ENCODE results near the gene SEMA3A.
A peak's percentile ranks its signal among the peaks of the same experiment; 100 is the strongest.

SEMA3A gene

DNA sequence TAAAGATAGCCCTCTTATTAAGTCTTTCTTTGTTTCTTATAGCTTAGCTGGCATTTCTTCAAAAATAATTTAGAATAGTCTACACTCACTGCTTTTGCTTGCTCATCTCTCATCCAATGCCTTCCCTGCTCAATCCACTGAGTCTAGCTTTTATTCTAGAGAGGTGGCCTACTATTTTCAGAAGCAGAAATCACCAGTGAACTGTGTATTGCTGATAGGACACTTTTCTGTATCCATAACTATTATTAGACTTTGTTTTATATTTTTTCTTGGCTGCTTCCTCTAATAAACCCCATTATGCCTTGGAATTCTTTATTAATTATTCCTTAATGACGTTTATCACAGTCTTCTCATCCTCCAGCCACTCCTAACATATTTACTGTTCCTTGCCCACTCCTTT is 206.8 kb downstream of the SEMA3A start:
- no peak for DNase-seq

DNA sequence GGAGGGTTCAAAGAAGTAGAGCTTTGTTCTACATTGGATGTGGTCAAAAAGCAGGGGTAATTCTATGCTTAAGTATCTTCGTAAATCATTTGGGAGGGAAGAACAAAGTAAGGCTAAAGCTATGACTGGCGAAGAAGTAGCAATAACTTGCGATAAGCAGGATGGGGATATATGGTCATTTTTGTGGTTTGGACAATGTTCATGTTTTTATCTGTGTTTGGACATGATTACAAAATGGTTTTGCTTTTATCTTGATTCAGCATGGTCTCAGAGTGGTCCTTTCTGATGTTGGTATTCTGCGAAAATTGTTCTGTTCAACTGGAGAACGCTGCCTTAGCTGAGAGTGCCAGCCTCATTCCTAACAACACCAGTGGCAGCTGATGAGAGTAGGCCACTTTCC is 208.8 kb downstream of the SEMA3A start:
- DNase-seq, result no peak

DNA sequence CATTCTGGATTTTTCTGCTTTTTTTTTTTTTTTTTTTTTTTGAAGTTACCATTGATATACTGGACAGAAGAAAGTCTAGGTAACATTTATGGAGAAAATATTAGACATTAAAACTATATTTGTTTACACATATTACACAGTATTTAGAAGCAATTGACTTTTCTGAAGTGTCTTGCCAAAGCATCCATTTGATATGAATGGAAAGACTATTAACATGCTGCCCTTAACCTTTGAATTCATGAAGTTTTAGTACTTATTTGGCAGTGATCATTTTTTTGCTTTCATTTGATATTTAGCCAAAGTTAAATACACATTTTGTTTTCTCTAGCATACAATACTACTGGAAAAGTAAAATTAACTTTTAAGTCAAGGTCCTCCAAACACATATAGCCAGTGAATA is 210.0 kb downstream of the SEMA3A start:
- no peak for DNase-seq

DNA sequence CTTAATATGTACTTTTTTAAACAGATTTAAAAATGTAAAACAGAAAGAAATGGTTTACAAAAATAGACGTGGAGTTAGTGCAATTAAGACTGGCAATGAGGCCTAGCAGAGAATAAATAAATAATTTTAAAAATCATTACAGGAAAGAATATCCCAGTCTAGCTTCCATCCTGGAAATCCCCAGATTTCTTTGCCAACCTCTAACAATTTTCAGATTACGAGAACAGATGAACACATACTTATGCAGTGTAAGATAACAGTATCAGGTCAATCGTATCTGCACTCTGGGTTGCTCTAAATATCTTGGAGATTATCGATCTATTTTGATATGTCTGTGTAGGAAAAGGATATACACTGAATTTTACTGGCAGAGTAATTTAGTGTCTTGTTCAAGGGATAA is 210.5 kb downstream of the SEMA3A start:
- DNase-seq, result no peak

DNA sequence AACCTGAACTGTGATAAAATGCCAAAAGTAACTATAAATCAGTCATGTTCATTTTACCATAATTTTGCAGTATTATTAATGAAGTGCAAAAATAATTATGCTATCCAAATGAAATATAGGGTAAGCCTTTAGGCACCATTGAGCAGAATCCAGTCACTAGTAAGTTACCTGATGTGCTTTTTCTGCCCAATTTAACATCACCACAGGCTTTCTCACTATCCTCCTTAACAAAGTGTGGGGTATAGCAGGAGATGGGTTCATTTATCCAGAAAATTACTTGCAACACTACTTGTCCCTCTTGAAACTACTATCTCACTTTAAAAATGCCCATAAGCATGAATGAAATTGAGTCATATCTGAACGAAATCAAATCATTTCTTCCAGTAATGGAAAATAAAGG is 211.0 kb downstream of the SEMA3A start:
- DNase-seq, result no peak

DNA sequence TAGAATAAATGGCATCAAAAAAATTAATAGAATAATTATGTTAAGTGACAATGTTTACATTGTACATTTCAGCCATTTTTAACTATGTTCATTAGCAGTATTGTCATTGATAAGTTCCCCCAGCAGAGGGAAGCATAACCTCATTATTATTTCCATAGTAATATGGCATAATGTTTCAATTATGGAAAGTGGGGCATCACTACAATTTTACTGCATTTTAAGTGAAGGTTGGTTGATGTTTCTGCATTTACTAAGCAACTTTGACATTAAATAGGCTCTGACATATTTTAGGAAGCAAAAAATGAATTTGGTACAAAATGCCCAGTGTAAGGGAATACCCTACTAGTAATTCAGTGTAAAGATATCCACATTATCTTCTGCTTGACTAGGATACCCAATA is 218.3 kb downstream of the SEMA3A start:
- DNase-seq, result peak; percentile 50

DNA sequence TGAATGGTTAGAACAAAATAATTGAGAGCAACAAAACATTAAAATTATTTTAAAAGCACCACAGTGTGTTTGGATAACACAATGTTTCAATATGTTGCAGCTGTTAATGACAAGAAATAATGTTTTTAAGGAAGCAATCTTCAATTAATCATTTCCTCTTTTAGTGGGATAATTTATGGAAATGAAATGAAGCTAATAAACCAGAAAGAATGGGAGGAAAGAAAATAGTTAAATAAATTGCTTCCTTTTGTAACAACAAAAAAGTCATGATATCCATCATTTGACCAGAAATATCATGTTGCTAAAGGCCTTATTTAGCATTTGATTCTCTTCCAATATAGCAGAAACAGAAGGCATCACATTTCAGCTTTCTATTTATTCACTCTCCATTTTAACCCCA is 224.5 kb downstream of the SEMA3A start:
- DNase-seq, result no peak

DNA sequence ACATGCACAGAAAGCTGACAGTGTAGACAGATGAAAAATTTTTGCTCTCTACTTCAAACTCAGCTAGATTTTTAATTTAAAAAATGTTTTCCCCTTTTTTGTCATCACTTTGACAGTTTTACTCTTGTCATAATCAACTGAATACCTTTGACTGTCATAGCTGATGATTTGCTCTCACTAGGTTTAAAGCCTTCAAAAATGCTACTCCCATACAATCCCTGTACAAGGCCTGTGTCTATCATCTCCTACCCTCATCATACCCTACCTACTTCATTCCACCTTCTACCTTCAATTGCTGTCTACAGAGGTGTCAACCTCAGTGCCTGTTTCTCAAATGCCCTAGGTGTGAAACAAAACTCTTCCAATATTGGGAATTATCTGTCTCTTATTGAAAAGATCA is 230.3 kb downstream of the SEMA3A start:
- DNase-seq, result no peak

DNA sequence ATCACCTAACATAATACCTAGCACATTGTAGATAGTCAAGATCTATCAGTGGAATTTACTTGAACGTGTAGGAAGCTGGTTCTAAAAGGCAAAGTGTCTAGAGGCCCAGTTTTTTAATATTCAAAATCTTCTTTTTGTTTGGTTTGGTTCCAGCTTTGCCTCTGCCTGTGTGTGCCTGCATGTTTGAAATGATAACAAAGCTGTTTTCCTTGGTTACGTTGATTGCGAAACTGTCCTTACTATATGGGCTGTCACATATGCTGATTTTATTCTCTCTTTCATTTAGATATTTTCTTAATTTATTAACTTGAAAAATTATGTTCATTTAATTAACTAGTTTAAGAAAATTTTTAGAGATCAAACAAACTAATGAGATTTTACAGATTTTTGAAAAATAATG is 237.3 kb downstream of the SEMA3A start:
- DNase-seq, result no peak

DNA sequence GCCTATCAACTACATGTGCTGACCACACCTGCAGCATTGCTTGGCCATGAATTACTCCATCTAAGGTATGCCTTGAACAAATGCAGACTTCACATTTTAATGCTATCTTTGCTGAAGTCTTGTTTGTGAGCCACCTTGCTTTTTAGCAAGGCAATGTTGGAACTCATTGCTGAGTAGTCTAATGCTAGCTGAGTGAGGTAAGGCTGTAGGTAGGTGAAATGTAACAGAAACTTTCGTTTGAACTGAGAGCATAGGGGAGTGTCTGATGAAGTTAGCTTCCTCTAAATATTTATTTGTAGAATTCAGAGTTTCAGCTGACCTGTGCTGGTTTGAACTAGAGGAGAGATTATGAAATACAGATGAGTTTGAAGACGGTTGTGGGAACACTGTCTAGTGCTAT is 238.5 kb downstream of the SEMA3A start:
- DNase-seq, result no peak

DNA sequence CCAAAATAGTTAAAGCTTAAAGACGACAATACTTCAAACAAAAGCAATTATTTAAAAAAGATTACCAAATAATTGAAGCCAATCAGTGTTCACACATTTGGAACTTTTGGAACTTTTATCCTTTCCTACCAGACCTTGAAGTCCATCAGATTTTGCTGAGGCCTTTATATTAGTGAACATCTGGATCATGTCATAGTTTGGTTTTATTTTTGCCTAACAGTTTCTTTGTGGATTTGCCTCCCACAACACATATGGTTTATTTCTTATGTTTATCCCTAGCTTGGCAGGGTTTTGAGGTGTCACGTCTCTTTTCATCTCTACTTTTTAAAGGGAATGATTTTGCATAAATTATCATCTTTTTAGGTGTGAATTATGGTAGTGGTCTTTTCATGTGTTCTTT is 242.4 kb downstream of the SEMA3A start:
- DNase-seq, result no peak

DNA sequence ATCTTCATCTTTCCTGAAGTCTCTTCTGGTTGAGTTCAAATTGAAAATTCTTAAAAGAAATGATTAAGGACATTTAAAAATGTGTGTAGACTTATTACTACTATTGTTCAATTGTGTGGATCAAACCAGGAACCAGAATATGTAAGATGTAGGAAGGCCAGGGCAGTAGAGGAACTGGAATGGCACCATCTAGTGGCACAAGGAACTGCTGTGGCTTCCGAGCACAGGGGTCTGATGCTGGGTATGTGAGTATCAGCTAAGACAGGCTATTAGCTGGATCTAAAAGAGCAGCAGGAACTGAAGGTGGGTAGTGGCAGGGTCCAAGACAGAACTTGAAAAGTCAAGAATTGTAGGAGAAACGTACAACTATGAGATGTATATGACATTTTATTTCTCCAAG is 247.3 kb downstream of the SEMA3A start:
- peak; percentile 49 for DNase-seq

DNA sequence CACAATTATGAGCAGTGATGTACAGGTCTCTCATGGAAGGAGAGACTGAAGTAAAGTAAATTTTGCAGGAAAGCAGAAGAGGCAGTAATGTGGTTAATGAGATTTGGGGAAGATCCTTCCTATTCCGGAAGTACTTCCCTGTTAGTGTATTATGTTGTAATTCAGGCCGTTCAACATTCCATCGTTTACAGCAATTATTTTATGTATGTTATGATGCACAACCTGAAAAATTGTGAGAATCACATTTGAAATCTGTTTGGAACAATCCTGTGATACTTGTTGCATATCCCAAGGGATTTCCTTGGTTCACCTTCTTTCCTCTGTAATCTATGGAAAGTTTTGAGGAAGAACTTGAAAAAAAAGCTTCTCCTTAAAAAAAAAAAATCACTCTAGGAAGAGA is 247.8 kb downstream of the SEMA3A start:
- DNase-seq, result no peak

DNA sequence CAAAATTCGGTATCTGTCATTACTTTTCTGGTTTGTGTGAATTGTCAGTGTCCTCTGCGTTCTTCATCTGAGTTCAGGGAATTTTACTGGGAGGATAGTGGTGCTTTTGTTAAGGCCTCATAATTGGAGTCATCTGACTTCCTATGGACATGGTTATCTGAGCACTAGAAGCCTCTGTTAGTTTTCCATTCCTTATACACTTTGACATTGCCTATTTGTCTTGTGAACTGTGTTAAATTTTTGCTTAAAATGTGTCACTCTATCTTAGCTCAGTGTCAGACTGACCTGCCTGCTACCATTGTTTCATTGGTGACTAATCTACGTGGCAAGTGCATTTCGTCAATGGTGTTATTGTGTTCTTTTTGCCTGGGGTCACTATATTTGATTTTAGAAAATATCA is 253.3 kb downstream of the SEMA3A start:
- no peak for DNase-seq

DNA sequence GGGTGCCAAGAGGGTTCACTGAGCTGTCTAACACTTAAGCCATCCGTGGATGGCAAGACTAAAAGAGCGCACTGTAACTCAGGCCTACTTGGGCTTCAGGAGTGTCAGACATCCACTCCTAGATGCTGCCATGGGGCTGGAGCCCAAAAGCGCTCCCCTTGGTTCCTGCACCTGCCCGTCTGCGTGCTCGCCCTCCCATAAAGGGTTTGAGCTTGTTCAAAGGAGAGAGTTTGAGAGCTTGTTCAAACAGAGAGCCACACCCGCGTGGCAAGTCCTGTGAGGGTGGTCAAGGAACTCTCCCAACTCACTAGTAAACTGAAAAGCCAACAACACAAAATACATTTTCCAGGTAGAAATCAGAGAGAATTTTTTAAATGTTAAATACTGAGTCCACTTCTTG is 256.7 kb downstream of the SEMA3A start:
- no peak for DNase-seq

DNA sequence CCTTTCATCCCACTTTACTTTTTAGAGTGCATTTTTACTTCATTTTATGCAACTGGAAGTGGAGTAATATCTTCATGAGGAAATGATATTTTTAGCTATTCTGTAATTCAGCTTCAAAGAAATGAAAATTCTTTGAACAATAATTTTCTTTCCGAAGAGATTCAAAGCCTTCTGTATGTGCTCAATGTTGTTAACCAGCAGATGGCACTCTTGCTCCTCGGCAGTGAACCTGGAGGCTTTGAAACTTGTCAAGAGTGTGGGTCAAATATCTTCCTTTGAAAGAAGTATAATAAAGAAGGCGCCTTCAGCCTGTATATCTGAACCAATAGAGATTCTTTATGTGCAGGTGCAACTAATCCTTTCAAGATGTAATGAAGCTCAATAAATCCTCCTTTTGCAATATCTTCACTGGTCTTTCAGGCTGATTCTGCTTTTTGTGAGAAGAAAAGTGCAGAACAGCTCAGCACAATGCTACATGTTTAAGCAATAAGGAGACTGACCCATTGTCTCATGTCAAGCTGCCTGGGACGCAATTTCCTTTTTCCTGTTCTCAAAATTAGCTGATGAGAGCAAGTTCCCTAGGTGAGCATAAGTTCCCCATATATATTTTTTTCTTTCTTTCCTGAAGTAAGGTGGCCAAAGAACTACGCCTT is 258.4 kb downstream of the SEMA3A start:
- DNase-seq, result peak; percentile 77

DNA sequence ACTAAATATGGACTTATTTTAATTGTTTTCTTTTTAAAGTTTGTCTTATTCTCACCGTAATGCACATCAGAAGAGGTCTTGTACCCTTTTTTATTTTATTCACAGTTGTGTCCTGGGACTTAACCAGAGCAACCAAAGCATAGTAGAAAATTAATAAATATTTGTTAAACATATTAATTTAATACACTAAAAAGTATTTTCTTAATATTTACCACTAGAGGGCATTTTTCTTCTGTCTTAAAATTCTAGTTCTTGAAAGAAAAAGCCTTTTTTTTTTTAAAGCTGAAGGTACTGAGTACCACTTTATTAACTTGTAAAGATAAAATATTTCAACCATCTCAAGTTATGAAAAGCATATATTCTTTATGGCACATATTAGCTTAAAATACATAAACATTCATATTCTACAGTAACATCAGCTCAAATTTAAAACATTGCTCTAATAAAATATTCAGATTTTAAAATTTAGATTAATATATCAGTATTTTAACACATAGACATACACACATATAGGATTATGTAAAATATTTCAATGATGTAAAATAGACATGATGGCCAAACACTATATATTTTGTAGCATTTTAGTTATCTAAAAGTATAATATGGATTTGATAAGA is 260.4 kb downstream of the SEMA3A start:
- no peak for DNase-seq

DNA sequence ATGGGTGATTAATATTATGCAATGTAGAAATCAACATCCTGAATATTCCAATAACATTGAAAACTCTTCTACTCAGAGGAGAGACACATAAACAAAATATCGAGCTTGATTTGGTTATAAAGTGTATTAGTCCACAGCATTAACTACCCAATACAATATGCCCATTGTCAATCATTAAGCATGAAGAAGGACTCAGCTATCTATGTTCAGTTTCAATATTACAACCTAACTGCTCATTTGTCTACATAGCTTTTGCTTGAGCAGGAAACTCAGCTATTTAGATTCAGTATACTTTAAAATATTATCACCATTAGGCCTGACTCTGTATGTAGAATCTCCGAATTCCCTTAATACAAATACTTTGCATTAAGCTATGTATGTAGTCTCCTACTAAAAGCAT is 262.6 kb downstream of the SEMA3A start:
- no peak for DNase-seq

DNA sequence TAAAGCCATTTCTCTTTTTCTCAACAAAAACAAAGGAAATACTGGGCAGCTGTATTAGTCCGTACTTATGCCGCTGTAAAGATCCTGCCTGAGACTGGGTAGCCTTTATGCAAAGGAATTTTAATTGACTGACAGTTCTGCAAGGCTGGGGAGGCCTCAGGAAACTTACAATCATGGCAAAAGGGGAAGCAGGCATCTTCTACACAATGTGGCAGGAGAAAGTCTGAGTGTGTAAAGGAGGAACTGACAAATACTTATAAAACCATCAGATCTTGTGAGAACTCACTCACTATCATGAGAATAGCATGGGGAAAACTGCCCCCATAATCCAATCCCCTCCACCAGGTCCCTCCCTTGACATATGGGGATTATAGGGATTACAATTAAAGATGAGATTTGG is 264.3 kb downstream of the SEMA3A start:
- DNase-seq, result no peak

DNA sequence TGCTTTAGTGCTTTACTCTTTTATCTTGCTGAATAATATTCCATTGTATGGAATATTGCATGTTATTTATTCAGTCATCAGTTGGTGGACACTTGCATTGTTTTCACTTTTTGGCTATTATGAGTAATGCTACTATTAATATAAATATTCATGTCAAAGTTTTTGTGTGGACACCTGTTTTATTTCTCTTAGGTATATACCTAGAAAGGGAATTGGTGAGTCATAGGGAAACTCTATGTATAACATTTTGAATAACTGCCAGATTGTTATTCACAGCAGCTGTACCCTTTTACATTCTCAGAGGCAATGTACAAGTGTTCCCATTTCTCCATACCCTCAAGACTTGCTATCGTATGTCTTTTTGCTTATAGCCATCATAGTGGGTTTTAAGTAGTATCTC is 268.7 kb downstream of the SEMA3A start:
- no peak for DNase-seq

DNA sequence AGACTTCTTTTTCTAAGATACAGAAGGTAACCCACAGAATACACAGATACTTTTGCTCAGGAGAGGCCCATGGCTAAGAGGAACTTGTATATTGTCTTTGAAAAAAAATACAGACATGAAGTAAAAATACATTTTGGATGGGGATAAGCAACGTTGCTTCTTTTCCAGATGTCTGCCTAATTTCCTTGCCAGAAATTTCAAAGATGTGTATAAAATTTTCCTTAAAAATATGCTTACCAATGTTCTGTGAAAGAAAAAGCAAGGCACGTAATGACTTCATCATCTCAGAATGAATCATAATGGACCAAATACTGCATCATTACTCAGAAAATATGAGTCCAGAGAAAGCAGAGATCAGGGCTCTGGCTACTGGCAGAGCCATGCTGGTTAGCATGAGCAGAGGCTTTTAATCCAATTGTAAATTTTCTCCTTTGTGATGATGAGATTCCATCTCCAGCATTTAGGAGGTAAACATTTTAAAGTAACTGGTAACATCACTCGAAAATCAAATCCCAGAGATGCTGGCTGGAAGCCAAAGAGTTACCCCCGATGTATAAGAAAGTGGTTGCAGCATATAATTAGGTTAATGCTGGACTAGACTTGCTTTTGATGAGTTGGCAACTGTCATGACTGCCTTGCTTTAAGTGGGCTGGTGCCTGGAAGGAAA is 272.5 kb downstream of the SEMA3A start:
- no peak for DNase-seq

DNA sequence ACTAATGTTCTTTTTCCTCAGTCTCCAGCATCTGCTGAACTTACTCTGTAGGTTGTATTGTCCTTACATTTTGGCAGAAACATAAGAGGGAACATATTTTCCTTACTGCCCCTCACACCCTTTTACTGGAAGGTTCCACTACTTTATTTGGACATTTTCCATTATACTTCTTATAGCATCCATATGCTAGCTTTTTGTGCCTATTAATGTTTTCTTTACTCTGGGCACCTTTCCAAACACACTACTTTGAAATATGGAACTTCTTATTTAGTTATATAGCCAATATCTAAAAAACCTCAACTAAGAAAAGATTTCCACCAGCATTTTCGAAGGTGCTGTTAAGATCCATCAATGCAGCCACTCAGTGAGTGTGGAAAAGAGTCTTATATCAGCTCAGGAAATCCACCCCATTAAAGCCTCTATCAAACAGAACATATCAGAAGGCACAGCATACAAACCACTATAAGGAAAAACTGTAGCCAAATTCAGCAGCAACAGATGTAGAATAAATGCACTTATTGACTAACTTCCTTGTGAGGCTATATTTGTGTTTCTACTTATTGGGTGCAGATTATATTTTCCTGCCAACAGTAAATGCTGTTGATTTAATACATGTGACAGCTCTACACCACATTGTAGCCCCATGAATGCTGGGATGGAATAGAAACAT is 273.2 kb downstream of the SEMA3A start:
- no peak for DNase-seq

DNA sequence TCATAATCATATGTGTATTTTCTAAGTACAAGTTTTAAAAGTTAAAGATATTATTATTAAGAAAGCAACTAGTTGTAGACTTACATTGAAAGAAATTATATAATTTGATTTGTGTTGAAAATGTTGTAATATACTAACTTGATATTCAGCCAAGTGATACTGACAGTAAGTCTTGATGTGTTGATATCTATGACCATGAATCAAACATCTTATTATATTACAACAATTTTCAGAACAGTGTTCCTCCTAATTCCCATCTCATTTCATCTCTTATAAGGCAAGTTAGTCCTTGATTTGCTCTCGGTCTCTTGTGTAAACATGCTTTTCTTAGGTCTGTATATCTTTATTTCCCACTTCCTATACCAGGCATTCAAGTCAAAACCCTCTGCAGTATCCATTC is 276.4 kb downstream of the SEMA3A start:
- DNase-seq, result no peak

DNA sequence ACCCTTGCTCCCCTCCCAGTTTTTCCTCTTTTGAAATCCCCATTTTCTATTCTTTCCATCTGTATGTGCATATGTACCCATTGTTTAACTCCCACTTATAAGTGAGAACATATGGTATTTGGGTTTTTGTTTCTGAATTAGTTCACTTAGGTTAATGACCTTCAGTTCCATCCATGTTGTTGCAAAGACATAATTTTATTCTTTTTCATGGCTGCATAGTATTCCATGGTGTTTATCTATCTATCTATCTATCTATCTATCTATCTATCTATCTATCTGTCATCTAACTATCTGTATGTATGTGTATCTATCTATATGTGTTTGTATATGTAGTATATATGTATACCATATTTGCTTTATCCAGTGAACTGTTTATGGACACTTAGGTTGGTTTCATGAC is 281.4 kb downstream of the SEMA3A start:
- no peak for DNase-seq

Data from midbrain (tissue), 1 donor.